H9 (cell line): ENCODE measurements around the gene ACOT7. TPM values are rescaled to one million over a fixed set of nuclear protein-coding genes. Genes with fewer than 3 reads are reported as not detected.

Experiments used
- DNase-seq: peaks from one replicate; pipeline ENCODE4 v3.0.0-alpha.2; 2017
- H2AFZ ChIP-seq: one replicate; pipeline ENCODE4 v1.6.1; 2013; ENCODE audit warnings: mild to moderate bottlenecking, low read length, control low read depth, moderate library complexity
- H2AK5ac ChIP-seq: 2 replicates; pipeline ENCODE4 v1.6.1; 2013; ENCODE audit warnings: low read length, control low read depth, mixed read lengths; ENCODE audit not compliant: insufficient read length
- H2BK120ac ChIP-seq: one replicate; pipeline ENCODE4 v1.6.1; 2013; ENCODE audit warnings: low read depth, mild to moderate bottlenecking, low read length, control low read depth, inconsistent platforms; ENCODE audit not compliant: poor library complexity, severe bottlenecking
- H2BK12ac ChIP-seq: 2 replicates; pipeline ENCODE4 v1.6.1; 2013; ENCODE audit warnings: low read length, control low read depth, mixed read lengths, low read depth; ENCODE audit not compliant: insufficient read length
- H2BK15ac ChIP-seq: 2 replicates; pipeline ENCODE4 v1.6.1; 2013; ENCODE audit warnings: low read depth, low read length, control low read depth
- H2BK20ac ChIP-seq: one replicate; pipeline ENCODE4 v1.6.1; 2013; ENCODE audit warnings: low read depth, mild to moderate bottlenecking, low read length, control low read depth, inconsistent platforms; ENCODE audit not compliant: poor library complexity, severe bottlenecking
- H2BK5ac ChIP-seq: 2 replicates; pipeline ENCODE4 v1.6.1; 2013; ENCODE audit warnings: low read length, control low read depth, mixed read lengths; ENCODE audit not compliant: insufficient read length
- H3K14ac ChIP-seq: 2 replicates; pipeline ENCODE4 v1.6.1; 2013; ENCODE audit warnings: low read length, control low read depth; ENCODE audit not compliant: insufficient read depth
- H3K18ac ChIP-seq: 2 replicates; pipeline ENCODE4 v1.6.1; 2013; ENCODE audit warnings: low read depth, mild to moderate bottlenecking, mixed read lengths, low read length, control low read depth; ENCODE audit not compliant: insufficient read length
- H3K23ac ChIP-seq: 2 replicates; pipeline ENCODE4 v1.6.1; 2013; ENCODE audit warnings: low read length, control low read depth, mixed read lengths, low read depth; ENCODE audit not compliant: insufficient read length
- H3K23me2 ChIP-seq: 2 replicates; pipeline ENCODE4 v1.6.1; 2013; ENCODE audit warnings: low read depth, mild to moderate bottlenecking, mixed read lengths, low read length, control low read depth; ENCODE audit not compliant: insufficient read length, poor library complexity, severe bottlenecking
- H3K27ac ChIP-seq: 2 replicates; pipeline ENCODE4 v1.5.1; 2013; ENCODE audit warnings: low read length, control low read depth, mixed read lengths, low read depth; ENCODE audit not compliant: insufficient read length
- H3K27me3 ChIP-seq: 2 replicates; pipeline ENCODE4 v1.6.1; 2013; ENCODE audit warnings: low read length, control low read depth, inconsistent platforms; ENCODE audit not compliant: insufficient read depth
- H3K4ac ChIP-seq: 2 replicates; pipeline ENCODE4 v1.6.1; 2013; ENCODE audit warnings: low read depth, mild to moderate bottlenecking, control low read depth, inconsistent platforms, low read length, moderate library complexity
- H3K4me1 ChIP-seq: 2 replicates; pipeline ENCODE4 v1.6.1; 2013; ENCODE audit warnings: low read length, control low read depth, inconsistent platforms; ENCODE audit not compliant: insufficient read depth
- H3K4me2 ChIP-seq: 2 replicates; pipeline ENCODE4 v1.6.1; 2013; ENCODE audit warnings: low read length, control low read depth, mixed read lengths; ENCODE audit not compliant: insufficient read length, insufficient read depth
- H3K56ac ChIP-seq: 2 replicates; pipeline ENCODE4 v1.6.1; 2013; ENCODE audit warnings: low read depth, mild to moderate bottlenecking, mixed read lengths, low read length, control low read depth; ENCODE audit not compliant: insufficient read length
- H3K79me1 ChIP-seq: 2 replicates; pipeline ENCODE4 v1.6.1; 2013; ENCODE audit warnings: low read depth, mild to moderate bottlenecking, moderate library complexity, low read length, control low read depth, inconsistent platforms; ENCODE audit not compliant: insufficient read depth, poor library complexity, severe bottlenecking
- H3K79me2 ChIP-seq: 2 replicates; pipeline ENCODE4 v1.6.1; 2013; ENCODE audit warnings: low read length, control low read depth, inconsistent platforms; ENCODE audit not compliant: insufficient read depth
- H3K9ac ChIP-seq: 2 replicates; pipeline ENCODE4 v1.6.1; 2013; ENCODE audit warnings: low read length, control low read depth, mixed read lengths; ENCODE audit not compliant: insufficient read length; ENCODE audit errors: extremely low read depth
- H3K9me3 ChIP-seq: one replicate; pipeline ENCODE4 v1.6.1; 2013; ENCODE audit warnings: low read depth, low read length, inconsistent platforms; ENCODE audit not compliant: control insufficient read depth
- H3T11ph ChIP-seq: one replicate; pipeline ENCODE4 v1.6.1; 2013; ENCODE audit warnings: mild to moderate bottlenecking, low read length, control low read depth, inconsistent platforms
- H4K20me1 ChIP-seq: one replicate; pipeline ENCODE4 v1.6.1; 2013; ENCODE audit not compliant: control insufficient read depth, insufficient read length, insufficient read depth
- H4K5ac ChIP-seq: 2 replicates; pipeline ENCODE4 v1.6.1; 2013; ENCODE audit warnings: low read depth, mild to moderate bottlenecking, mixed read lengths, low read length, control low read depth; ENCODE audit not compliant: insufficient read length
- H4K8ac ChIP-seq: replicated peaks from 2 replicates; pipeline ENCODE4 v1.6.1; 2013; ENCODE audit warnings: low read length, control low read depth, mixed read lengths, low read depth; ENCODE audit not compliant: insufficient read length
- H4K91ac ChIP-seq: 2 replicates; pipeline ENCODE4 v1.6.1; 2013; ENCODE audit warnings: low read depth, mild to moderate bottlenecking, moderate library complexity, mixed read lengths, low read length, control low read depth; ENCODE audit not compliant: insufficient read length
- H3K27ac Mint-ChIP-seq, 3 experiments: 2 replicates in 2 of 3; 3 replicates in 1 of 3; pipeline ENCODE4 v1.8.0; 2020 to 2021; ENCODE audit warnings: mixed read lengths in 3 of 3, mild to moderate bottlenecking in 1 of 3, moderate library complexity in 1 of 3
- H3K27me3 Mint-ChIP-seq: 2 replicates; pipeline ENCODE4 v1.8.0; 2021; ENCODE audit warnings: low read depth, mild to moderate bottlenecking, moderate library complexity, mixed read lengths
- H3K36me3 Mint-ChIP-seq, 3 experiments: 2 replicates in 2 of 3; 3 replicates in 1 of 3; pipeline ENCODE4 v1.8.0; 2020 to 2021; ENCODE audit warnings: low read depth in 3 of 3, mixed read lengths in 3 of 3; ENCODE audit not compliant: insufficient read depth in 1 of 3
- H3K4me1 Mint-ChIP-seq, 2 experiments: 2 replicates each; pipeline ENCODE4 v1.8.0; 2020; ENCODE audit warnings: mixed read lengths in 2 of 2
- H3K4me3 Mint-ChIP-seq, 2 experiments: 2 replicates in 1 of 2; 3 replicates in 1 of 2; pipeline ENCODE4 v1.8.0; 2020 to 2021; ENCODE audit warnings: mild to moderate bottlenecking in 2 of 2, mixed read lengths in 2 of 2, moderate library complexity in 1 of 2
- H3K9me3 Mint-ChIP-seq, 2 experiments: 2 replicates in 1 of 2; 3 replicates in 1 of 2; pipeline ENCODE4 v1.8.0; 2020; ENCODE audit warnings: mild to moderate bottlenecking in 2 of 2, mixed read lengths in 2 of 2, moderate library complexity in 1 of 2
- CTCF ChIP-seq: fragments of 200-600 bp; sonication (generic); conservative IDR thresholded peaks from 3 replicates; pipeline ENCODE4 v1.8.0; 2021; ENCODE audit warnings: antibody characterized with exemption, mild to moderate bottlenecking
- WGBS: extraction: QIAGEN DNeasy Blood & Tissue Kit; methylation state at CpG from one replicate; pipeline ENCODE4 v1.1.7; 2013; ENCODE audit warnings: missing lambda C conversion rate, low lambda C conversion rate, mixed read lengths; ENCODE audit not compliant: insufficient read length; ENCODE audit errors: extremely low coverage; 5-methylcytosine and 5-hydroxymethylcytosine counted together
- total RNA-seq: library from RNA; stranded (reverse); gene quantifications from 2 replicates; pipeline ENCODE4 v1.2.1, GENCODE V29; 2021

The ACOT7 gene
- total RNA-seq, 1 experiment from 2014 or later = 87.4 TPM

GRCh38 chr1:6412896-6413295 lies 19.3 kb upstream of the ACOT7 start:
- Histone ChIP-seq H4K91ac (no peak overlapping the region), H2AK5ac (no peak overlapping the region), H3K4me2 (no peak overlapping the region), H3K27me3 (peaks cover 22% of the 10 kb centered on the region; the same call in 1 of the 2 replicates), H2BK15ac (no peak overlapping the region), H3K79me1 (no peaks in the 10 kb centered on the region), H3K4me1 (peaks cover 3% of the 10 kb centered on the region; the same call in 1 of the 2 replicates), H3K14ac (no peak overlapping the region), H4K5ac (no peak overlapping the region), H3K18ac (no peak overlapping the region), H3K9ac (no peak overlapping the region), H3K56ac (no peak overlapping the region), H4K8ac (no peak overlapping the region), H2BK12ac (no peak overlapping the region), H3T11ph (no peak overlapping the region), H3K23me2 (no peaks in the 10 kb centered on the region), H3K4ac (no peak overlapping the region), H2BK5ac (no peak overlapping the region), H3K79me2 (no peaks in the 10 kb centered on the region), H3K27ac (no peak overlapping the region), H3K9me3 (no peaks in the 10 kb centered on the region), H2AFZ (no peak overlapping the region), H2BK120ac (no peak overlapping the region), H3K23ac (no peak overlapping the region), H4K20me1 (no peaks in the 10 kb centered on the region), H2BK20ac (no peak overlapping the region)
- no peak for TF ChIP-seq CTCF
- Mint-ChIP-seq H3K9me3 (no peaks in the 10 kb centered on the region; a peak in 2 of 5 replicates), H3K4me1 (peaks cover 18 to 22% of the 10 kb centered on the region in 2 experiments), H3K27ac (no peak overlapping the region), H3K4me3 (no peak overlapping the region), H3K27me3 (peaks cover 84% of the 10 kb centered on the region), H3K36me3 (no peaks in the 10 kb centered on the region)
- DNase-seq = no peak
- WGBS = no CpG with 5 or more reads among the region's 6 CpGs
